T47D (cell line): ENCODE results near the gene CLEC7A.

Experiments
- DNase-seq, 2 experiments: peaks; one replicate each; pipeline versions ENCODE4 v3.0.0 to v3.0.0-alpha.2; 2011 to 2012; ENCODE audit warnings: low read depth in 1 of 2, low spot score in 1 of 2
- JUND ChIP-seq: IDR thresholded peaks from 2 replicates; pipeline ENCODE4 v1.6.1; 2012; ENCODE audit warnings: low read depth
- in situ Hi-C: cut with HindIII; loops from 2 replicates; pipeline ENCODE4 v1.10.0; 2016; ENCODE audit warnings: low sequenced_read_pairs, low pct_unique_long_range_greater_than_20kb

CLEC7A gene

DNA sequence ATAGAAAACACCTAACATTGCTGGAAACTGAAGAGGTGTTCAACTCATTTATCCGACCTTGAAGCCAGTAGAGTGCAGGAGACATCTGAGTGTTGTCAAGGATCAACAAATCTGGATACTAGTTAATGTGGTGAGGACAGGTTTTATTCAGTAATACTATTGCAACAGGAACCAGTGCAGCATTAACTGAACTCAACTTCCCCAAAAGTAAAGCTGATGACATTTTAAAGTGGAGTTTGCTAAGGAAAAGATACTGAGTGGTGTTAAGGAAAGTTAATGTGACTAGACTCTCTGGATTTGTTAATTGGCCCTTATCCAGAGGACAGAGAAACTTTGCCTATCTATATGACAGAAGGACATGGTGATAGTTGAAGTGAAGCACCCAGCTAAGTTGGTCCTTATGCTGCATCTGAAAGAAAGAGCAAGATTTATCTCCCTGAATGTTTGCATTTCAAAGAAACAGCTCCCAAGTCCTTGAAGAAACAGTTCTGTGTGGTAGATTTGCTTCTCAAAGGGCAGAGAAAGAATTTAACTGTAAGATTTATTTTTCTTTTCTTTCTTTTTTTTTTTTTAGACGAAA lies 1.2 kb upstream of the CLEC7A start:
- no peak for TF ChIP-seq JUND
- DNase-seq = no peak
- in situ Hi-C loops = no loop called here

DNA sequence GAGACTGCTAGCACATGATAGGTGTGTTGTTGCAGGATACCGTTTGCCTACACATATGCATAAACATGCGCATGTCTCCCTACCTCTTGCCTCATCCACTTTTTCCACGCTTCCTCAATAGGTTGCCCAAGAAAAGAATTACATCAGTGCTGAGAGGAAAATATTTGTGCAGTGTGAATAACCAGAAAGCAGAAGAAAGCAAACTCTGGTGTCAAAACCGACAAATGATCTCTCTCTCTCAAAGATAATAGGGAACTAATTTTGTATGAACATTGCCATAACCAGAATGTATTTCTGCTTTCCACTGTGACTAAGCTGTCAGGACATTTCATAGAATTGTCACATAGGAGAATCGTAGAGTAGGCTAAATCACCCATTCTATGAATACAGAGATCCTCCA lies 1.3 kb downstream of the CLEC7A start:
- no peak for DNase-seq
- in situ Hi-C loops = no loop called here
- no peak for TF ChIP-seq JUND

DNA sequence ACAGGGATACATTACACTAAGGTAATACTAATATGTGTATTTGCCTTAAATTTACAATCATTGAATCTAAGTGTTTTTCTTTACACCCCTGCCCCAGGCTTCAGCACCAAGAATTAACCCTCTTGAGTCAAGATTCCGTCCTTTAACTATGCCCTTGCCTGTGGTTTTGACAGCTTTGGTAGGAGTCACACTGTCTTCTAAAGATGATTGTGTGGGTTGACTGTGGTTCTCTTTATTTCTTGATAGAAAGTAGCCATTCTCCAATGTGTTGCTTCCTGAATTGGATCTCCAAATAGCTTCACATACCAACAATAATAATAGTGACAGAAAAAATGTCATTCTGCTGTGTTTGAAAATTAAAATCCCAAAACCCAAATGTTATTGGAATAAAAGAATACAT lies 3.6 kb downstream of the CLEC7A start:
- DNase-seq = no peak
- TF ChIP-seq JUND = no peak
- in situ Hi-C loops = no loop called here

DNA sequence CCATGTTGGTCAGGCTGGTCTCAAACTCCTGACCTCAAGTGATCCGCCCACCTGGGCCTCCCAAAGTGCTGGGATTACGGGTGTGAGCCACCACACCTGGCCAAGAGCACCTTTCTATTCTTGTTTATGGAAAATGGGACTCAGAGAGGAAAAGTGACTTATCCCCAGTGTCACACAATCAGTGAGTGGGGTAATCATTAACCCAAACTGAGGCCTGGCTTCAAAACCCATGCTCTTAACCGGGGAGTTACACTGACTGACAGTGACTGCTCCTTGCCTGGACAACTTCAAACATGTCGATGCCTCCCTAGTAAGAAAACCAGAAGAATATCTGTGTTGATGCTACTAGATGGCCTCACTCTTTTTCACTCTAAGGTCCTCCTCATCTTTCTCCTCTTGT lies 7.3 kb downstream of the CLEC7A start:
- TF ChIP-seq JUND = no peak
- in situ Hi-C loops = no loop called here
- no peak for DNase-seq

DNA sequence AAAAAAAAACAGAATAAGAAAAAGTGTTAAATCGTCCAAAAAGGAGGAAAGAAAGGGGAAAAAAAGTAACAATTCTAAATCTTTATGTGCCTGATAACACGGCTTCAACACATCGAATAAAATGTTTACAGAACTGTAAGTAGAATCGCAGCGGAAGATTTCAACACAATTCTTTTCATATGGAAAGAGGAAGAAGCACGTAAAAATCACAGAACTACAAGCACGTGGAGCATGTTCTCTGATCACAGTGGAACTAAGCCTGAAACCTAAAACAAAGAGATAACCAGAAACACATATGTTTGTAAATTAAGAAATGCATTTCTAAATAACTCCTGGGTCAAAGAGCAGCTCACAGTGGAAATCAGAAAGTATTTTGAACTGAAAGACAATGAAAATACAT lies 8.7 kb downstream of the CLEC7A start:
- no peak for TF ChIP-seq JUND
- in situ Hi-C loops = no loop called here
- no peak for DNase-seq

DNA sequence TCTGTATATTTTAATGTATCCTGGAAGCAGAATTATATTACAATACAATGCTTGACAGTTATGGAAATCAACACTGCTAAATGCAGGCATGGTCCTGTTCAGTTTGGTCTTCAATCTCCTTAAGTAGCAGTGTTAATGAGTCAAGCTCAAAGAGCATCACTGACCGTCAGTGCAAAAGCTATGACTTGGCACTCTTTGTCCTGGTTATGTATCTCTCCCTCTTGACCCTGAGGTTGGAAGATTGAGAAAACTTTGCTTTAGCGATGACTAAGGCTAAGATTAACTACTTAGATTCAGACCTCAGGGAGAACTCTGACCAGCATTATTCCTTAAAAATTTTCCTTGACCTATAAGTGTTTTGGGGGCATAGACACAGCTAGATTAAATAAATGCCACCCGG lies 10.9 kb downstream of the CLEC7A start:
- no peak for DNase-seq
- in situ Hi-C loops = no loop called here
- no peak for TF ChIP-seq JUND

DNA sequence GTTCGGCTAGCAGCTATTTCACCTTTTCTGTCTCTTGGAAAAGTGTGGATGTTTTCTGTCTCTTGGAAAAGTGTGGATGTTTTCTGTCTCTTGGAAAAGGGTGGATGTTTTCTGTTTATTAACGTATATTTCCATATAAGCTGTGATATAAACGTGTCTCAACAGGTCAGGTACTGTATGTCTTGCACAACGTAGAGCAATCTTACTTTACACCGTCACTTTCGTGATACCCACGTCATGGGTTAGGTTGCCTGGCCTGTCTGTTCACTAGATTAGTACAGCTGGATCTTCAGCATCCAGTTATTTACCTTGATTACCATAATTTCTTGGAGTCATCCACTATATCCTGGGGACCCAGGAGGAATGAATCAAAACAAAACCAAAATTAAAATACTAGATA lies 14.1 kb downstream of the CLEC7A start:
- no peak for DNase-seq
- in situ Hi-C loops = no loop called here
- TF ChIP-seq JUND = no peak

DNA sequence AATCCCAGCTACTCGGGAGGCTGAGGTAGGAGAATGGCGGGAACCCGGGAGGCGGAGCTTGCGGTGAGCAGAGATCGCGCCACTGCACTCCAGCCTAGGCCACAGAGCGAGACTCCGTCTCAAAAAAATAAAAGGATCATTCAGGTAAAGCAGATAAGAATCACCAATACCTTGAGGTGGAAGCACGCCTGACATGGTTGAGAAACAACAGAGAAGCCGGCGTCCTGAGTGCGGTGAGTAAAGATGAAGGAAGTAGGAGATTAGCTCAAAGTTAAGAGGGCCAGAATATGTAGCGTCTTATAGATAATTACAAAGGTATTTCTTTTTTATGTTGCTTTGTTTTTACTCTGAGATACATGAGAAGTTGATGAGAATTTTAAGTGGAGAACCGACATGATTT lies 14.7 kb downstream of the CLEC7A start:
- no peak for DNase-seq
- no peak for TF ChIP-seq JUND
- in situ Hi-C loops = no loop called here

DNA sequence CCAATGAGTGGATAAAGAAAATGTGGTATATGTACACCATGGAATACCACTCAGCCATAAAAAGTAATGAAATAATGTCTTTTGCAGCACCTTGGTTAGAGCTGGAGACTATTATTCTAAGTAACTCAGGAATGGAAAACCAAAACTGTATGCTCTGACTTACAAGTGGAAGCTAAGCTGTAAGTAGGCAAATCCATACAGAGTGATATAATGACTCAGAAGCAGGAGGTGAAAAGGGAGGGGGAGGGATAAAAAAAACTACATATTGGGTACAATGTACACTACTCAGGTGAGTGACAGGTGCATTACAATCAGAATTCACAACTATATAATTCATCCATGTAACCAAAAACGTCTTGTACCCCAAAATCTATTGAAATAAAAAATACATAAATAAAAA lies 16.1 kb downstream of the CLEC7A start:
- no peak for DNase-seq
- in situ Hi-C loops = no loop called here
- no peak for TF ChIP-seq JUND

DNA sequence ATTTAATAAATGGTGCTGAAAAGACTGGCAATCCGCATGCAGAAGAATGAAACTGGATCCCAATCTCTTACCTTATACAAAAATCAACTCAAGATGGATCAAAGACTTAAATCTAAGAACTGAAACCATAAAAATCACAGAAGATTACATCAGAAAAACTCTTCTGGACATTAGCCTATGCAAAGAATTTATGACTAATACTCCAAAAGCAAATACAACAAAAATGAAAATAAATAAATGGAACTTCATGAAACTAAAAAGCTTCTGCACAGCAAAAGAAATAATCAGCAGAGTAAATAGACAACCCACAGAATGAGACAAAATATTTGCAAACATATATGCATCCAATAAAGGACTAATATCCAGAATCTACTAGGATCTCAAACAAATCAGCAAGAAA lies 16.9 kb downstream of the CLEC7A start:
- no peak for DNase-seq
- in situ Hi-C loops = no loop called here
- TF ChIP-seq JUND = no peak

DNA sequence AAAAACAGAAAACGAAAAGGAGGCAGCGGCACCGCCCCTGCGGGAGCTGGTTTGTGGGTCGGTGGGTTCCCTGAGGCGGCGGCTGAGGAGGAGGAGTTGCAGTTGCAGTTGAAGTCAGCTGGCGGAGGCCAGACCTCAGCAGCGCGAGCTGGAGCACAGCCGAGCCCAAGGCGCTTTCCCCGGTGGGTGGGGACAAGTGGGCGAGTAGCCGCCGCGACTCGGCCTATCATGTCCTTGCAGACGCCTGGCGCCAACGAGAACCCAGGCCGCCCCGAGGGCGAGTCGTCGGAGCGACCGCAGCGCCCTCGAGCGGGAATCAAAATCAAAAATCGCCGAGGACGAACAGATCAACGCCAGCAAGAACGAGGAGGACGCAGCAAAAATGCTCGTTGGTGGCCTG lies 18.5 kb downstream of the CLEC7A start:
- no peak for TF ChIP-seq JUND
- DNase-seq = no peak
- in situ Hi-C loops = no loop called here

DNA sequence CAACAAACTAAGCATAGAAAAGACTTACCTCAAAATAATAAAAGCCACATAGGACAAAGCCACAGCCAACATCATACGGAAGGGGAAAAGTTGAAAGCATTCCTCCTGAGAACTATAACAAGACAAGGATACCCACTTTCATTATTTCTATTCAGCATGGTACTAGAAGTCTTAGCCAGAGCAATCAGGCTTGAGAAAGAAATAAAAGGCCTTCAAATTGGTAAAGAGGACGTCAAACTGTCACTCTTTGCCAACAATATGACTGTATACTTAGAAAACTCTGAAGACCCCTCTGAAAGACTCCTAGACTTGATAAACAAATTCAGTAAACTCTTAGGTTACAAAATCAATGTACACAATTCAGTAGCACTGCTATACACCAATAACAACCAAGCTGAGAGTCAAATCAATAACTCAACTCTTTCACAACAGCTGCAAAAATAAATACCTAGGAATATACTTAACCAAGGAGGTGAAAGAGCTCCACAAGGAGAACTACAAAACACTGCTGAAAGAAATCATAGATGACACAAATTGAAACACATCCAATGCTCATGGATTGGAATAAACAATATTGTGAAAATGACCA lies 19.6 kb downstream of the CLEC7A start:
- TF ChIP-seq JUND = no peak
- in situ Hi-C loops = no loop called here
- DNase-seq = no peak

DNA sequence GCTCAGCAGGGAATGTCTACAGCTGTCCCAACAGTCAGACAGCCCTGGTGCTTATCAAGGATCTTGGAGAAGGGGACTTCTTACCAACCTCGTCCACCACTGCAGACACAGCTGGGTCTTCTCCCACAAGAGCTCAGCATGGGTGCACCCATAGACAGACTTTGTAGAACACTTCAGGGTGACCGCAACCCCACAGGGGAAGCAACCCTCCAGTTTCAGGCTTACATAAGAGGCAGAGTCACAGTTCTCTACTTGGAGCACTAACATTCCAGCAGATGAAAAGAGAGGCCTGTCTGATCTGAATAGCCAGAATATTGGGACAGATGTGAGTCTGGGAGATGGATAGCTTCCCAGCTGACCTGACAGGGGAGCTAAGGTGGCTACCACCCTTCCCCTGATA lies 27.7 kb downstream of the CLEC7A start:
- no peak for TF ChIP-seq JUND
- in situ Hi-C loops = no loop called here

DNA sequence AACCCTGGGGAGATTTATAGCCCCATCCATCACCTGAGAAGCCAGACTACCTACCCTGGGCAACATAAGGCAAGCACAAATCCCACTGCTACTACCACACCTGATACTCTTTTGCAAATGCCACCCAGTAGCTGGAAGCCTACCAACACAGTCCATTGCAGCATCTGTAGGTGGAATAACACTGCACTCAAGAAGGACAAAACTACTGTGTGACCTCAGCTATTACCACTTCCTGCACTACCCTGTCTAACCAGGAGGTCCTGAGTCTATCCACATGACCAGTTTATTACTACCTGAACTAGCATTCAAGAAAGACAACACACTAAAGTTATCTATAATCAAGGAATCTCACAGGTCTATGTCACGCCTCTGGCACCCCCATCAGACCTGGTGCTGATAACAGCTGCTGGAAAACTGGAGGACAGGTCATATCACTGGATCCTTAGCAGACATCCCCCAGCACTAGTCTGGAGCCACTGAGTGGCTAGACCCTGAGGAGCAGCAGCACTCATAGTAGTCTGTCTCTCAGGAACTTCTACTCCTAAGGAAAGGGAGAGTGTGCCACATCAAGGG lies 28.3 kb downstream of the CLEC7A start:
- no peak for TF ChIP-seq JUND
- DNase-seq = no peak
- in situ Hi-C loops = no loop called here

More for the DNA sequence above, 27.7 kb downstream of the CLEC7A start:
- DNase-seq = no peak
